ENCODE measurements around the gene TMEM179.

DNA sequence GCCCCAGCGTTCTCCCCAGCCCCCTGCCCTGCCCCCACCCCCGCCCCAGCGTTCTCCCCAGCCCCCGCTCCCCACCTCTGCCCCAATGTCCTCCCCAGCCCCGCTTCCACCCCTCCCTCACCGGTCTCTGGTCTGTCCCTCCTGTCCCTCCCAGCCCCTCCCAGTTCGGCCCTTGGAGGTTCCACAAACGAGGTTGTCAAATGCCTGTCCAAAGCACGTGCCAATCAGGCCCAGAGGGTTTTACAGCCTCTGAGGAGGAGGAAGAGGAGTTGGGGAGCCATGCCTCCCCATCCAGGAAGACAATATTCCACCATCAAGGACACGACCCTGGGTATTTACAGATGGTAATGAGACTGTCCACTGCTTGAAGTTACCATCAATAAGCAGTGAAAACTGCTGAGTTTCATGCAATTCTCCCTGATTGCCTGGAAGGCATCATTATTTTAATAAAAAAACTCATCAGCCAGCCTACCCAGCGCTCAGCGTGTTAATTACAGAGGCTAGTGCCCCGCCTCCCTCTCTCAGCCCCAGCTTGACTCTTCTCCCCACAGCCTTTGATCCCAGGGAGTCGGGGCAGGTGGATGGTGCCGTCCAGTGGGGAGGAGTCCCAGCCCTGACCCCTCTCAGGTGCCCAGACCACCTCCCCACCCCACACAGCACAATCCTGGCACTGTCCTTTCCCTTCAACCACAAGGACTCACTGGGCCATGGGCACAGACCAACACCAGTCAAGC, 55.6 kb downstream of the TMEM179 start:
- TF ChIP-seq POLR2A (IDR thresholded peaks at IDR 0.05), result no peak
- TF ChIP-seq CTCF (IDR thresholded peaks at IDR 0.05), result no peak

Measured in lower leg skin (tissue), 3 donors.